ENCODE data around the gene IFNK.
"Not testable (repeated sequence)": the region's sequence is repeated elsewhere in the genome, so short reads cannot be mapped to it uniquely, and the experiment has no call there.

Gene IFNK, protein sequence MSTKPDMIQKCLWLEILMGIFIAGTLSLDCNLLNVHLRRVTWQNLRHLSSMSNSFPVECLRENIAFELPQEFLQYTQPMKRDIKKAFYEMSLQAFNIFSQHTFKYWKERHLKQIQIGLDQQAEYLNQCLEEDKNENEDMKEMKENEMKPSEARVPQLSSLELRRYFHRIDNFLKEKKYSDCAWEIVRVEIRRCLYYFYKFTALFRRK

DNA sequence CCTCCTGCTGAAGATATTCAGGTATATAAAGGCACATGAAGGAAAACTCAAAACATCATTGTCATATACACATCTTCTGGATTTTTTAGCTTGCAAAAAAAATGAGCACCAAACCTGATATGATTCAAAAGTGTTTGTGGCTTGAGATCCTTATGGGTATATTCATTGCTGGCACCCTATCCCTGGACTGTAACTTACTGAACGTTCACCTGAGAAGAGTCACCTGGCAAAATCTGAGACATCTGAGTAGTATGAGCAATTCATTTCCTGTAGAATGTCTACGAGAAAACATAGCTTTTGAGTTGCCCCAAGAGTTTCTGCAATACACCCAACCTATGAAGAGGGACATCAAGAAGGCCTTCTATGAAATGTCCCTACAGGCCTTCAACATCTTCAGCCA, at the start of gene IFNK:
Gene IFNK (plus strand): TSS at position 55 of the 400 bp plus-strand sequence. CDS start 47 bp downstream, at position 102.
- in situ Hi-C loops (cut with MboI; ENCODE audit: low sequenced_read_pairs), result no loop called here

DNA sequence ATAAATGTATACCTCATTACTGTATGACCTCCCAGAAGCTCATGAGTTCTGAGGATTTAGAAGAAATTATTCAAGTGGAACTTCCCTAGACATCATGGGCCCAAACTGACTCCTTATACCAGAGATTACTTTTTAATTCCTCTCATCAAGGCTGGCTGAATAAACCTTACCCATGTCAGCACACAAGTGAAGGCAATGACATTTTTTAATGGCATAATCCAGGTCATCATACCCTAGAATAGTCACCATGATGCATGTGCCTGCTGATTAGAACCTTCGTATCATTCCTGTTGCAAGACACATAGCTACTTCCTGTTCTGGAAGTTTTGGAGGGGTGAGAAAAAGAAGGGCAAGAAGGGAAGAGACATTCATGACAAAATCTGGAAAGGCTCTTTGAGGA, 49.8 kb upstream of the IFNK start:
- in situ Hi-C loops (cut with MboI; ENCODE audit: low sequenced_read_pairs), result loop anchor here (25.0 kb wide), 1 partner anchor 138 kb away; no protein-coding TSS in a partner anchor

DNA sequence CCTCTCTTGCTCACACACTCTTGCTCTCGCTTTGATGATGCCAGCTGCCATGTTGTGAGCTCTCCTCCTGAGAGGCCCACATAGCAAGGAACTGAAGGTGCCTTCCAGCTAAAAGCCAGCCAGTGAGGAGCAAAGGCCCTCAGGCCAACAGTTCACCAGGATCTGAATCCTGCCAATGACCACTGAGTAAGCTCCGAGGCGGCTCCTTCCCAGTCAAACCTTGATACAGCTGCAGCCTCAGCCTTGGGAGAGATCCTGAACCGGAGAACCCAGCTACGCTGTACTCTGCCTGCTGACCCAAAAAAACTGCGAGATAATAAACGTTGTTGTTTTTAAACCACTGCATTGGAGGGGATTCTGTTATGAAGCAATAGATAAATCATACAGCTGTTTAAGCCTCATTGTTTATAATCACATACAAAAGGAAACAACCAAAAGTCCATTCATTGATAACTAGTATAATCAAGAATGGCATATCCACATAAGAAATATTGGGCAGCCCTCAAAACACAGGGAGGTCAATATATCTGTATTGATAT, 49.0 kb upstream of the IFNK start:
- in situ Hi-C loops (cut with MboI; ENCODE audit: low sequenced_read_pairs), result no loop called here

DNA sequence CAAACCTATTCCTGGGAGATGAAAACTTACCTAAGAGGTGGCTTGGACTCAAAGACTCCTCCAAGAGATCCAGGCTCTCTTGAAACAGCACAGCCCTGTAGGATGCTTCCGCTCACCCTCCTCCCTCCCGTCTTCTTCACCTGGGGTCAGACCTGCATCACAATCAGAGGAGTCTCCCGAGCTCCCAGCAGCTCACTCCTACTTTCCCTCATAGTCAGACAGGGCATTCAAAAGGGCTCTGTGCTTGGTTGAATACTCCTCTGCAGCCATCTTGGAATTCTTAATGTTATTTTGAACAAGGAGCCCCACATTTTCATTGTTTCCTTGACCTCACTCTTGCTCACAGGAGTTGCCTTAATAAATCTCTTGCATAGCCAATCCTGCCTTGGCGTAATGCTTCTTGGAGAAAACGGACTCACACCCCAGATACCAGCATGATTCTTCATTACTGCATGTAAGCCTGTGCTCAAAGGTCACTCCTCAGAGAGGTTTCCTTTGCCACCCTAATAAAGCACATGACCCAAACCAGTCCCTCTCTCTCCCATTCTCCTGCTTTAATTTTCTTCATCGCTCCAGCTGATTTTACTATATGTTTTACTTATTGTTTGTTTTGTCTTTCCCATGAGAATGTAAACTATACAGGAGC, 47.1 kb upstream of the IFNK start:
- in situ Hi-C loops (cut with MboI; ENCODE audit: low sequenced_read_pairs), result no loop called here

DNA sequence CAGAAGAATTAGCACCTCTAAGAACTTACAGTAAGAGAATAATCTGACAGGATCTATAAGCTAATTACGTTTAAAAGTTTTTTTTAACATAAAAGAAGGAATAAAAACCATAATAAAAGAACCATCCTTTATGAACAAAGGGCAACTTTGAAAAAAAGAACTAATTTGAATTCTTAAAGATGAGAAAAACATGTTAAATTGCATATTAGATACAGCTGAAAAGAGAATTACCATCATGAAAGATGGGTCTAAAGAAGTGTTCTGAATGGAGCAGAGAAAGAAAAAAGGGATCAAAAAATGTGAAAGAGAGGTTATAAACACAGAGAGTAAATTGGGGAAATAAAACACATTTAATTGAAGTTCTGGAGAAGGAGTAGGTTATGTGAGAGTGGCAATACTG, 45.8 kb upstream of the IFNK start:
- in situ Hi-C loops (cut with MboI; ENCODE audit: low sequenced_read_pairs), result no loop called here

DNA sequence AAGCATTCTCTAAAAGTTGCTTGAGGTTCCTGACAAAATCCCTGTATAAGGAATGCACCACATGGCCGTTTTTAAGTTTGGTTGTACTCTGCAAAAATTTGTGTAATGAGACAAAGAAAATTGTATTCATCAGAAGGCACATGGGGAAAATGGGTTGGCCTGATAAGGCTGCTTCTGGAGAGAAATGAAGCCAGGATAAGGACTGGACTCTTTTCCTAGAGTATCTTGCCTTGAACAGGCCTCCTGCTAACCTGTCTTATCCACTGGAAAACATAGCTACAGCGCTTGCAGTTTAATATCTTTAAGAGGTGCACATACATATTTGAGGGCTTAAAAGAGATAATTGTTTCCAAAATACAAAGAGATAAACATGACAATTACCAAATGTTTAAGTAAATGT, 41.4 kb upstream of the IFNK start:
- in situ Hi-C loops (cut with MboI; ENCODE audit: low sequenced_read_pairs), result no loop called here

DNA sequence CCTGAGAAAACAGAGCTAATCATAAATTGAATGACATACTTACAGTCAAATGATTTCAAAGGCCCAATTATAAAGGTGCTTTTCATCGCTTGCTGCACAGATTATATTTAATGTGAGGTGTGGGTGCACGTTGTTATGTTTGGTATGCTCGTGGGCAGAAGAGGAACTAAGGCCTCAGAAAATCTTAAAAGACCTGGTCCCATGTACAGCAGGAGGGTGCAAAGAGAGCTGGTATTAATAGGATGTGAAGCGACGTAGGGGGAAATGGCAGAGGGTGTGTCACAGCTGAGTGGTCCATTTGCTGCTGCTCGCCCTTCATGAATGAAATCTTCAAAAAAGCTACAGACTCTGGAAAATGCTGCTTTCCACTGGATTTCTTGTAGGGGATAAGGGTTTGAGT, 40.5 kb upstream of the IFNK start:
- in situ Hi-C loops (cut with MboI; ENCODE audit: low sequenced_read_pairs), result no loop called here

DNA sequence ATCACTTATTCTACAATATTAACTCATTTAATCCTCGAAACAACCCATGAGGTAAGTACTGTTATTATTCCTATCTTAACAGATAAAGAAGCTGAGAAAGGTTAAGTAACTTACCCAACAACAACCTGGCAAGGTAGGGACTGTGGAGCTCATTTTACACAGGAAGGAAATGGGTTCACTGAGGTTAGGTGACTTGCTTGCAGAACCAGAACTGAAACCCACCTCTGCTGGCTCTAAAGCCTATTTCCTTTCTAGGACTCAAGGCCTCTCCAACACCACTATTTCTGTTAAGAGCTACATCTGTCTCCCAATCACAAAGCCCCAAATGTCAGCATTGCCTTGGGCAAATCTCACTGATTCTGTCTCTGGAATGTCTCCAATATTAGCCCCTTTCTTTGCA, 38.9 kb upstream of the IFNK start:
- in situ Hi-C loops (cut with MboI; ENCODE audit: low sequenced_read_pairs), result no loop called here

DNA sequence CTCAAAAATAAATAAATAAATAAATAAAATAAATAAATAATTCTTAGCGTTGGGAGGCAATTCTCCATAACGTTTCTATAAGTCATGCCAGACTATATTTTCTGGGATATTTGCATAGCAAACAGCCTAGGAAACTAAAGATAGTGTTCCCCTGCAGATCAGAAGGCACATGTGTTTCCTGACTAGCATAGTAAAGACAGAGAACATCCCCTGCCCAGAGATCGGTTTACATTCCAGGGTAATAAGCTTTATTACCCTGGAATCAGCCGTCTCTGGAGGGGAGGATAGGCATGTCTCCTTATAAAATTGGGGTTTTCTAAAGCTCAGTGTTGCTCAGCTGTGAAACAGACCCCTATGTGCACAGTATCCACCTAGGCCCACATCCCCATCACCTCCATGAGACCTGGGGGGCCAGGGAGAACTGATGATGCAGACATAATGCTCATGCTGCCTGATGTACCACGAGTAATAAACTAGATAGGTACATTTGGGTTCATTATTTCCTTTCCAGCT, 36.9 kb upstream of the IFNK start:
- in situ Hi-C loops (cut with MboI; ENCODE audit: low sequenced_read_pairs), result no loop called here

DNA sequence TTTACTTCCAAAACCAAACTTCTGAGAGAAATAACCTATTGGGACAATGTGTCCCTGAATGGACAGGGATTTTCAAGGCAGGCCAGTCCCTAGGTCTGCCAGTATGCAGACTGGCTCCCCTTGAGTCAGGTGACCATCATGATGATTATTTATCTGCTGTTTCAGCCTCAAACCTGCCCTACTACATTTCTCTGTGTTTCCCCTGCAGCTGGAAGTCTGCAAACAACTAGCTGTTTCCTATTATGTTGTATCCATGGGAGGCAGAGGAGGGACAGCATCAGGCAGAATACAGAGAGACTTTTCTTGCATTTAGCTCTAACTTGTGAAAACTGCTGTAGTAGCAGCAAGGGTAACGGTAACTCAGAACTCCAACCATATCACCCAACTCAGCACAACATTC, 36.2 kb upstream of the IFNK start:
- in situ Hi-C loops (cut with MboI; ENCODE audit: low sequenced_read_pairs), result no loop called here

DNA sequence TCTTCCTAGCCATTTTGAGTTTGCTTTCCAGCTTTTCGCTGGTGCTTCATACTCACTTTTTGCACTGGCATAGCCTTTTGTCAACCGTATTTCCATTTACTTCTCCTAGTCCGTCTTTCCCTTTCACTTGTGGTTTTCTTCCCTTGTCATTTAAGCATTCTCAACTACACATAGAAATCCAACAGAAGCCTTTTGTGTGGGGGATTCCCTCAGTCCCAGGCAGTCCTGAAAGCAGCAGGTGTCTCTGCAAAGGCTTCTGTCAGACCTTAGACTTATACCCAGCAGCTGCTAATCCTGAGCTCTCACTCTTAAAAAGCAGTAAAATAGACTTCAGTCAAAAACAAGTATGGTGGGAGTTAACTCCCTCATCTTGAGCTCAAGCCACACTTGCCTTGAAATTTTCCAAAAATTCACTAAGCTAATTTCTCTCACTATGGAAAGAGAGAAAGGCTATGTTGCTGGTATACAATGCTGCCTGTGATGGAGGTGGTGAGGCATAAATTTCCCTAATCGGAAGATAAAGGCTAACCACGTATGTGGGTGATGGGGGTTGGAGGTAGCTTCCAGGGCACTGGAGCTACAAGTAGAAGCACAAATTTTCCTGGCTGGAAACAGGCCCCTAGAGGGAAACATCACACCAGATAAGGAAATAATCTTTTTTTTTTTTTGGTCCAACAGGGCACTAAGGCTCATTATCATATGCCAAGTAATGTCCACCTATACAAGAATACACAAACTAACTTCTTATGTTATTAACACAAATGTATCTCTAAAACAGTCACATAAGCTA, 34.8 kb upstream of the IFNK start:
- in situ Hi-C loops (cut with MboI; ENCODE audit: low sequenced_read_pairs), result no loop called here

DNA sequence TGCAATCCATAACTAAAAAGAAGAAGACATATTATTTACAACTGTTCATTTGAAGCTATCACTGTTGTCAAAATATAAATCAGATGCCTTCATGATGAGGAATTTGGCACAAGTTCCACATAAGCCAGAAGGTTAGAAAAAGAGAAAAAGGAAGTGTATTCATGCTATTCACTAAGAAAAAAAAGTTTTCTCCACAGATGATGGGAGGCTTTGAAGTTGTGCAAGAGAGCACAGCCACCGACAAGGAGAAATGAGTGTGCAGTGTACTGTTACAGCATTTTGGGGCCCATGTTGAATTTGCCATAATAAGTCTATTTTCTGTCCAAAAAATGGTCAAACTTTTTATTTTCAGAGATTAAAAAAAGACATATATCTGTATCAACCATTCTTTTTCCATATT, 32.9 kb upstream of the IFNK start:
- in situ Hi-C loops (cut with MboI; ENCODE audit: low sequenced_read_pairs), result no loop called here

DNA sequence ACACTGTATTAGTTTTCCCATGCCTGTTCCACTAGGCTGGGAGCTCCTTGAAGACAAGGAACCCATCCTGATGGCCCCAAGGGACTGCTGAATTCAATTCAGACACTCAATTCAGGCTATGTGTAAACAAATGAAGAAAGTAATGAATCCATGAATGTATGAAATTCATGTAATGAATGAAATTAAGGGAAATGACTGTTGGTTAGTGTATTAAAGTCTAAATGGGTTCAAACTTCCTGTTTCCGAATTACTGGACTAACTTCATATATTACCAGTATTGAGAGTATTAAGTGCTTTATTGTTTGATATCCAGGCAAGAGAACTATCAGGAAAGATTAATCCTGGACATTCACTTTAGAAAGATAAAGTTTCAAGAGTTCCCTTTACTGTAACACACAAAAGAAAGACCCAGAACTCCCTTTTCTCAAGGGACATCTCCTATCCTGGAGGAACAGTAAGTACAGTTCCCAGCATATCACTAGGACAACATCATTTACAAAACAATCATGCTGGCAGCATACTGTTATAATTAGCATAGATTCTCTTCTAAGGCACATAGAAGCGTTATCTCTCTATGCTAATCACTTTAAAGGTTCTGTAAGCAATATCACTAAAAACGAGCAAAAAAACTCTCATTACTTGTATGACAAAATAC, 28.5 kb upstream of the IFNK start:
- in situ Hi-C loops (cut with MboI; ENCODE audit: low sequenced_read_pairs), result no loop called here

DNA sequence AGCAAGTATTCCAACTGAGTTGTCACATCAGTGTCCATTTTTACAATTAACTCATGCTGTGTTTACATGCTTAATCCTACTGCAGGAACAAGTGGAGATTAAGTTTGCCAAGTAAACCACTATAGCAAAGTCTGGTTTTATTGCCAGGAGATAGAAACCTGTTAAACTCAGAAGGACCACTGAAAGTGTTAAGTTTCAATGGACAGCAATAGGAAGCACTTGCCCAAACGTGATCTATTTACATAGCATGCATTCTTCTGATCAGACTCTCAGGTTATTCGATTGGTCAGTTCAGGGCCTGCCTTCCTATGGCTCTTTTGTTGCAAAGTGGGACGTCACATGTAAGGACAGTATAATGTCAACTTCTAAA, 28.0 kb upstream of the IFNK start:
- in situ Hi-C loops (cut with MboI; ENCODE audit: low sequenced_read_pairs), result no loop called here

DNA sequence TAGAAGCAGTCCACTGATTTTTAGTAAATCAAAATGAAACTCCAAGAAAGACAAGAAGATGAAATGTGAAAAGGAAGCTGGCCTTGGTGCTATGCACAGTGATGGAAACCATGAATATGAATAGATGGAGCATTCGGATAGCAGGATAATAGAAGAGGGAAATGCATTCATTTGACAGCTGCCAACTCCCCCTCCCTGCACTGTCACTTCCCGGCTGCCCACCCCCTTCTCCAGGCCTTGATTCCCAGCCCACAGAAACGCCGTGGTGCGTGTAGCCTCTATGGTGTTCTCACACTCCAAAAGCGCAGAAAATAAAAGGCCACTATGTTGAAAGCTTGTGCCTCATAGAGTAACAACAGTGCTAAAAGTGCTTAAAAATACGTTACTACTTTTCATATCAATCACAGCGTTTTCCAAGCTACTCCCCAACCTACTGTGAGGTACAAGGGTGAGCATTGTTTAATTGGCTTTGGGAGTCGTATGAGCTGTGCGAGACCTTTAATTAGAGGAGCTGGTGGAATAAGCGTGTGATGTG, 26.1 kb upstream of the IFNK start:
- in situ Hi-C loops (cut with MboI; ENCODE audit: low sequenced_read_pairs), result no loop called here

DNA sequence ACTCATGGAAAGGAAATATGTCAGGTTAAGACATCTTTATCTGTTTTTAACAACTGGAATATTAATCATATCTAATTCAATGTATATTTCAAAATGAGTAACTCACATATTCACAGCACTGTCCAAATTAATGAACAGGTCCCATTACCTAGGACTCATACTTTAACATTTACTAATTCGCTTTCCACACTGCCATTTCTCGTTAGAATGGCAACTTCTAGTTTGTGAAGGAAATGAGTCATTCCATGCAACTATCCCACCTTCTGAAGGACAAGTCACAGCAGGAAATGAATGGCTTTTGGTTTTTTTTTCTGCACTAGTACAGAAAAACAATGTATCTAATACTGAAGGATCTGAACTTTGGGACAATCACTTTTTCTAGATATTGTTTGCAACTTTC, 24.6 kb upstream of the IFNK start:
- in situ Hi-C loops (cut with MboI; ENCODE audit: low sequenced_read_pairs), result no loop called here

DNA sequence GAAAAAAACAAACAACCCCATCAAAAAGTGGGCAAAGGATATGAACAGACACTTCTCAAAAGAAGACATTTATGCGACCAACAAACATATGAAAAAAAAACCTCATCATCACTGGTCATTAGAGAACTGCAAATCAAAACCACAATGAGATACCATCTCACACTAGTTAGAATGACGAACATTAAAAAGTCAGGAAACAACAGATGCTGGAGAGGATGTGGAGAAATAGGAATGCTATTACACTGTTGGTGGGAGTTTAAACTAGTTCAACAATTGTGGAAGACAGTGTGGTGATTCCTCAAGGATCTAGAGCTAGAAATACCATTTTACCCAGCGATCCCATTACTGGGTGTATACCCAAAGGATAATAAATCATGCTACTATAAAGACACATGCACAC, 23.2 kb upstream of the IFNK start:
- in situ Hi-C loops (cut with MboI; ENCODE audit: low sequenced_read_pairs), result not testable (repeated sequence)

DNA sequence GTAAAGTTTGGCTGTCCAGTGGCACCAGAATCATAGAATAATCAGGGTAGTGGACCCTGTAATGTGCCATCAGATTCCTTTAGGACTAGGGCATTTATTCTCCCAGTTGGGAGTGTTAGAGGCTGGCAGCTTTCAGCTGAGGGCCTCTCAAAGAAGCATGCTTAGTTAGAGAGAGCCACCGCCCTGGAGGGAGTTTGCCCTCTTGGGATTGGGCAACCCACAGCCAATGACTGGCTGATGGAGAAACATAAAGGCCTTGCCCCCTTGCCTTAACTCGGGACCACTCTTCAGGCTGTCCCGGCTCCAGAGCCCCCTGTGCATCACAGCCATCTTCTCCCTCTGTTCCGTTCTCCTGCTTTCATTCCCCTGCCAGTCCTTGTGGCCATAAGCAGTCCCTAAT, 20.5 kb upstream of the IFNK start:
- in situ Hi-C loops (cut with MboI; ENCODE audit: low sequenced_read_pairs), result no loop called here

DNA sequence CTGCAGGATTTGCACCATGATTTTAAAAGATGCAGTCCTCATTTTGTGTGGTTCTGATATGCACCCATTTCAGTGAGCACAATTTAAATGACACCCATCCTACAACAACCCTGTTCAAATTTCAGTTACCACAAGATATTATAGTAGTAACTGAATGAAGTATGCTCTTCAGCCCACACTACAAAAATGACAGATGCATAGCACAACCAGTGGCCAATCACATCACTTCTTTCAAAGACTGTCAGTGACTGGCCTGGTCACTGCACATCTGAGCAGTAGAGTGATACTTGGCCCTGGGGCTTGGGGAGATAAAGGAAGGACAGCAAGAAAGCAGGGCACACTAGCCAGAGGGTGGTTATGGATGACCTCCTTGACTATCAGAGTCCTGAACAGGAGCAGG, 19.8 kb upstream of the IFNK start:
- in situ Hi-C loops (cut with MboI; ENCODE audit: low sequenced_read_pairs), result no loop called here

DNA sequence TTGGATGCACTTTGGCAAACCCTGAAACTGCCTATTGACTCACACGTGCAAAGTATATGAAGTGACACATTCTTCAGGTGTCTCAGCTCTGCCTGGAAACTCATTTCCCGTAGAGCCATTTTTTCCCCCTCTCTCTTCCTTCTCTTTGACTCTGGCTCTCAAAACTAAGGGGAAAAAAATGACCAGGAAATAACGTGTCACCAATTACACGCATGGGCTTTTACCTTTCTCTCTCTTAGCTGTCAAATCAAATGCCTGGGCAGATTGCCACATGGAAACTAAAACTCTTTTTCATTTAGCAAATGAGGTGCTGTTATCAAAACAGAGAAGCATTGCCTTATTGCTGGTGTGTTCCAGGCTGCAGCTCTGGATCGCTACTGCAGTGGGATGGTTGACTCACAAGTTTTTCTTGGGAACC, 18.3 kb upstream of the IFNK start:
- in situ Hi-C loops (cut with MboI; ENCODE audit: low sequenced_read_pairs), result no loop called here

DNA sequence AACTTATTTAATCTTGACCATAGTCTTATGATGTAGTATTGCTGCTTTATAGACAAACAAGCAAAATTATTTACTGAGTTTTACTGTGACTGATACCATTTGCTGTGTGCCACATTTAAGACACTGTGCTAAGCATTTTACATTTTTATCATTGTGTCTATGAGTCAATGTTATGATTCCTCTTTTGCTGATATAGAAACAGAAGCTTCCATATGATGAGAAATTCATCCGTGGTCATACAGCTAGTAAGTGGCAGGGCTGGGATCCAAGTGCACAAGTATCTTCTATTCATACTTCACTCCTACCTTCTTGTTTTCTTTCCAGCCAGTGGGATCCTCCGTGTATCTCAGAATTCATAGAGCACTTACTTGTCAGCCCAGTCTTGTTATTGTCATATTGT, 17.1 kb upstream of the IFNK start:
- in situ Hi-C loops (cut with MboI; ENCODE audit: low sequenced_read_pairs), result no loop called here
